HG03439 (cell line): ENCODE measurements around the gene TMEM239.
"Not testable (repeated sequence)": the region's sequence is repeated elsewhere in the genome, so short reads cannot be mapped to it uniquely, and the experiment has no call there.

Experiments
- ATAC-seq: cut with Tn5 transposase; IDR thresholded peaks from one replicate; pipeline ENCODE4 v1.9.1; 2021; ENCODE audit warnings: mild to moderate bottlenecking, moderate library complexity; ENCODE audit not compliant: unreplicated experiment

The TMEM239 gene

DNA sequence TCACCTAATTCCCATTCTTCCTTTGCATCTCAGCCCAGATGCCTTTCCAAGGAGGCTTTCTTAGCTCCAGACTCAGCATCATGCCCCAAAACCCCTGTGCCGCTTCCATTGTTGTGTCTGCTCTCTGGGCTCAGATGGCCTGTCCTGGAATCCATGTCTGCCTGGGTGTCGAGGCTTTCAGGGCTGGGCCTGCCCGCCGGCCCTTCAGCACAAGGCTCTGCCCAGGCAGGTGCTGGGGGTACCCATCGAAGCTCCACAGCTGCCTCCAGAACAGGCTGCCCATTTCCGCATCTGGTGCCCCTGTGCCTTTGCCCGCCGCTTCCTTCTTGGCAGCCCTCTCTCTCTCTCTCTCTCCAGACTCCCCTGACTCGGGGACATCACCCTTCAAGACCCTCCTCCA, 16.9 kb upstream of the TMEM239 start:
- no peak for ATAC-seq

DNA sequence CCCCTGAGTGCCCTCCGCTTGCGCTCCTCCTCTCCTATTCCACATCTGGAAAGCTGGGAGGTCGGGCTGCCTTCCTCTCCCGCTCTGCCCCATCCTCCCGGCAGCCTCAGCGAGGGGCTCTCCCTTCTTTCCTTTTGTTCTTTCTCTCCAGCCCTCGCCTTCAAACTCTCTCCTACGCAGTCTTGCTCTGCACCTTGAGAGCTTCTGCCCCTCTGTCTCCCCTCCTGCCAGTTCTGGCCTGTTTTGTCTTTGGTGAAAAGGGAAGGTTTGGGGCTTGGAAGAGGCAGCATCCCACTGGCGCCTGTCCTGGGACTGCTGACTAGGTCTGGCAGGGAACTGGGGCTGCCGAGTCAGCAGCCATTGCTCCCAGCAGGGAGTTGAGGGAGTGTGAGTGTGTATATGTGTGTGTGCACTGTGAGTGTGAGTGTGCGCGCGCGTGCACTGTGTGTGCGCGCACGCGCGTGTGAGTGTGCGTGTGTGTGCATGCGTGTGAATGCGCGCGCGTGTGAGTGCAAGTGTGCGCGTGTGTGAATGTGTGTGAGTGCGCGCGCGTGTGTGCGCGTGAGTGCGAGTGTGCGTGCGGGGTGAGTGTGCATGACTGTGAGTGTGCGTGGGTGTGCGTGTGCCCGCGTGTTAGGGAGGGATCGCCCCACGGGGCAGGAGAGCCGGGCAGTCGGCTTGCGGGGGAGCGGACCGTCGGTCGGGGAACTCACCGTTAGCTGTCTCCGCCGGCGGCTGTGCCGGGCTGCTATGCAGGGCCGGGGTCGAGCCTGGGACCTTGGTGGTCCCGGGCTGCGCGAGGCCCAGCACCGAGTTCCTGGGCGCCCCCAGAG, 16.3 kb upstream of the TMEM239 start:
- no peak for ATAC-seq

DNA sequence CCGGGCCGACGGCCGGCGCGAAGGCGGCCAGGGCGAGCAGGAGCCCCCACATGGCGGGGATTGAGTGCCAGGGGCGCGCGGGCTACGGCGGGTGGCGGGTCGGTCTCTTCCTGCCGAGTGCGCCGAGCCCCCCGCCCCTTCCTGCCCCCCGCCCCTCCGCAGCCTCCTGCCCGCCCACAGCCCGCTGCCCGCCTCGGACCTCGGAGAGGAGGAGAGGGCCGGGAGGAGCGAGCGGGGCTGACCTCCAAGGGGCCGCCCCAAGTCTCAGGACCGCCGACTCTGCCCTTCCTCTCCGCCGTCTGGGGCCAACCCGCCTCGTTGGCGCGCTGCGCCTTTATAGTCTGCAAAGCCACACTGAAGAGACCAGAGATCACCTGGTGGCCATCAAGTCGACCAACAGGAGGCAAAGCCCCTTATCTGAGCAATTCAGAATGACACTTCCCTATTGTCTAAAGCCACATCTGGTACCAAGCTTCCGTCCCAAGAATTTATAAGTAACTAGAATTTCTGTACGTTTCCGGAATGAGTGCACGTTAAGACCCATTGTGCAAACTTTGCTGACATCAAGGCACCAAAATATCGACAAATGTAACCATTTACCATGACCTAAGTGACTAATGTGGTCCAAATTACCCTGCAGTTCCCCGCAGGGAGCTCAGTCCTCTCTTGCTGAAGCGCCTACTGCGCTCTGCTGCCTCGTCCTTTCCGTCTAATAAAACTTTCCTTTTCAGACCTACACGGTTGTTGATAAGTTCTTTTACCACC, 15.5 kb upstream of the TMEM239 start, which contains the start of gene CPXM1:
TSS of gene CPXM1 (minus strand) at position 107 of the 765 bp plus-strand sequence. CDS start at position 52, 55 bp downstream.
- no peak for ATAC-seq

DNA sequence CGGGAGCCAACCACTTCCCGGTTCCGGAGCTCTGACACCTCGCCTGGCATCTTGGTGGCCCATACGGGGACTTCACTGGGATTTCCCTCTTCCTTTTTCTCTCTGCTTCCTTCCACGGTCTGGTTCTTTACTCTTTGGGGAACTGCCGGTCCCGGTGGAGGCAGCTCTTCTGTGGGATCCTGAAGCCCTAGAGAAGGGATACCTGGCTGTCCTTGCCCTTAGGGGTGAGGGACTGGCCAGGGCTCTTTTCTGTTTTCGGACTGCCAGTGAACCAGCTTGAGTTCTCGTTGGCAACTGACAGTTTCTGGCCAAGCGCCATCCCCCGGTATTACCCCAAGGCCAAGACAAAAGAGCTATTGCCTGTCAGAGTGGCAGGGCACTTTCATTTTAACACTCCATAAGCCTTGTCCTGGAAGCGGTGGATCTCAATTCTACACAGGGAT, 14.9 kb upstream of the TMEM239 start:
- no peak for ATAC-seq

DNA sequence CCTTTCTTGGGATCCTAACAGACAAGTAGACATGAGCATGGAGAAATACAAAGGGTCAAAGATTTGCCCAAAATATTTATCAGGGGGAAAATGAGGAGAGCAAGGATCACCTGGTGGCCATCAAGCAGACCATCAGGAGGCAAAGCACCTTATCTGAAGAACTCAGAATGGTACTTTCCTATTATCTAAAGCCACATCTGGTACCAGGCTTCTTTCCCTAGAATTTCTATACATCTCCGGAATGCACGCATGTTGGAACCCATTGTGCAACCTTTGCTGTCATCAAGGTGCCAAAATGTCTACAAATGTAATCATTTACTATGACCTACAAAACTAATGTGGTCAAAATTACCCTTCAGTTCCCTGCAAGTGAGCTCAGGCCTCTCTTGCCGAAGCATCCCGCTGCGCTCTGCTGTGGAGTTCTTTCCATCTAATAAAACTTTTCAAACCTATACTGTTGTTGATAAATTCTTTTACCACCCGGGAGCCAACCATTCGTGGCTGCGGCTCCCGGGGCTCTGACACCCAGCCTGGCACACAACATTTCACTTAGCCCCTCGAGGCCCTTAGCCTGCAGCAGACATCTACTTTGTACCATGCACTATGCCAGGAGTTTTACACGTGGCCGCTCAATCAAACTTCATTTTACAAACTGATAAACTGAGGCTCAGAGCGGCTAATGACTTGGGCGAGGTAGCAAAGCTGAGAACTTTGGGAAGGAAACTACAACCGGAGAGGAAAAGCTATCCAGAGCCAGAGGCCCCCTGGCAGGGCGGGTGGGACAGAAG, 11.9 kb upstream of the TMEM239 start:
- ATAC-seq = no peak

DNA sequence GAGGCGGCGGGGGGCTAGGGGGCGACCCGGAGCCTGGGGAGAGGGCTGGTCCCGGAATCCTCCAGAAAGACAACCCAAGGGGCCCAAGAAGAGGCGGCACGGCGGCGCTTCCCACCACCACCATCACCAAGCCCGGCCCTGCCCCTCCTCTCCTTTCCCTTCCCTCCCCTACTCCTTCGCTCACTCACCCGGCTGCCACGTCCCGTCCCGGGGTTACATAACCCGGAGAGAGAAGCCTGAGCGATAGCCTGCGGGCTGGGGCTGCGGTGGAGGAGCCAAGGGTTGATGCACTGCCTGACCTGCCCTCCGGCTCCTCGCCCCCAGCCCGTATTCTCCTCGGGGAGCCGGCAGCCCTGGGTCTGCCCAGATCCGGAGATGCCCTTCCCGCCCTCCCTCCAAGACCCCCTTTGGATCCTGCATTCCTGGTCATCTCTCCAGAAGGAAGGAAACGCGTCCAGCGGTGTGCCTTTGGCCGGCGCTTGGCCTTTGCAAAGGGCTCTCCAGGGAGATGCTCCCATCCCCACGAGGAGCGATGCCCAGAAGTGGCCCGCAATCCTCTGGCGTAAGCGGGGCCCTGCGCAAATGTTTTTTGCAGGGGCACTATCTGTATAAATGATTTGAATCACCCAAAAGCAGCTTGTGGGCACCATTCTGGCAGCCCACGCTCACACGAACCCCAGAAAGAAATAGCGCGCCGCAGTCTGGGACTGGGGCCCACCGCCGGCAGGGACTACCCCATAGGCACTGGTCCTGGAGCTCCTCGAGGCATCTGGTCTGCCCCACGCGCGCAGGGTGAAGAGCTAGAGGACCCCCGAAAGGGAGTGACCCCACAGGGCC, 11.1 kb upstream of the TMEM239 start:
- ATAC-seq = no peak

DNA sequence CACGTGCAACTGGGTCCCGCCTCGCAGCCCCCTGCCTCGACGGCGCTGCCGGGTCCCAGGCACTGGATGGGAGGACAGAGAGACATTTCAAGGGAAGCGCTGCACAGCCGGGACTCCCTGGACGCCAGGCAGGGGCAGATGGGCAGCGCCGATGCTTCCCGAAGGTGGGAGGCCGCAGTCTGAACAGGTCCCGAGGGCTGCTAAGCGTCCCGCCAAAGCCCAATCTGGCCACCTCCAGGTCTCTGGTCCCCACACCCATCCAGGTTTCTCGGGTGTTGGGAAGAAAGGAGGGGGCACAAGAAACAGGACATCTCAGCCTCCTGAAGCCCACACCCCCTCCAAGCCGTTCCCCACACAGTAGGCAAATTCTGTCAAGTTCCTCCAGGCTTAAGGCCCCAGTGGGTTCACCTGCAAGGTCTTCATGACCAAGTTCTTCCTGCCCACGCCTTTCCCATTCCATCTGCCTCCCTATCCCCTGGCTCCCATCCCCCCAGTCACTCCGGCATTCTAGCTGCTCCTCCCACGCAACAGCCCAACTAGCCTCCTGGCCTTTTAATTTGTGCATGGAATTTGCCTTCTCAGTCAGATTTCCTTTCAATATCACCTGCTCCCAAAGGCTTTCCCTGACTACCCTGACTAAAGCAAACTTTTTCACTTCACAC, 10.3 kb upstream of the TMEM239 start:
- no peak for ATAC-seq

DNA sequence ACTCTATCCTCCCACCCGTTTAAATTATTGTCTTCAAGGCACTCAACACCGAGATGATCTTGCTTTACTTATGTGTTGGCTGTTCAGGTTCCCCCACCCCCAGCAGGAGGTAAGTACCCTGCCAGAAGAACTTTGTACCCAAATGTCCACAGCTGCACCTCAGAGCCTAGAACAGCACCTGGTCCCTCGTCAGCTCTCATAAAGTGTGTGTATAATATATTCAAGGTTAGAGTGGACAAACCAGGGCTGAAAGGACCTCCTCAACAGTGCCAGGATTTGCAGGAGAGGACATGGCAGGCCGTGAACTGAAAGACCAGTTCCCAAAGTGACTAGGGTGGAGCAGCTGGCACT, 9.8 kb upstream of the TMEM239 start:
- ATAC-seq = no peak

DNA sequence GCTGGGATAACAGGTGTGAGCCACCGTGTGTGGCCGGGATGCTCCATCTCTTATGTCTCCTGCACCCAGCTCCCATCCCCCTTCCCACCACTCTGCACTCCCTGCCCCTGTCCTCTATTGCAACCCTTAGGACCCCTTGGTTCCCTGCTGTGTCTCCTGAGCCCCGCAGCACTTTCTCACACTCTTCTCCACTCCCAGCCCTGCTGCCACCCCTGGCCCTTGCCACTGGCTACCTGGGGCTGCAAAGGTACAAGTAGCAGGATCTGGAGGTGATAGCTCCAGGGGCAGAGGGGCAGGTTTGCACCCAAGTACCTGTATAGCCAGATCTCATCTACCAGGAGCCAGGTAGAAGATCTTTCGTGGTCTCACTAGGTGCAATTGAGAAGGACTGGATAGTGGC, 9.1 kb upstream of the TMEM239 start:
- ATAC-seq = no peak

DNA sequence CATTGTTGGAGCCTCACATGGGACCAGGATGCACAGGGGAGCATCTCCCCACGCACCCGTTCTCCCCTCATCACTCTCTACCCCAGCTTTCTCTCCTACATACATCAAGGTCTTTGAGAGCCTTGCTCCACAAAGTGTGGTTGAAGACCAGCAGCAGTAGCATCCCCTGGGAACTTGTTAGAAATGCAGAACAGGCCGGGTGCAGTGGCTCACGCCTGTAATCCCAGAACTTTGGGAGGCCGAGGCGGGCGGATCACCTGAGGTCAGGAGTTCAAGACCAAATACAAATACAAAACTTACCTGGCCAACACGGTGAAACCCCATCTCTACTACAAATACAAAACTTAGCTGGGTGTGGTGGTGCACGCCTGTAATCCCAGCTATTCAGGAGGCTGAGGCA, 8.2 kb upstream of the TMEM239 start:
- ATAC-seq = not testable (repeated sequence)

DNA sequence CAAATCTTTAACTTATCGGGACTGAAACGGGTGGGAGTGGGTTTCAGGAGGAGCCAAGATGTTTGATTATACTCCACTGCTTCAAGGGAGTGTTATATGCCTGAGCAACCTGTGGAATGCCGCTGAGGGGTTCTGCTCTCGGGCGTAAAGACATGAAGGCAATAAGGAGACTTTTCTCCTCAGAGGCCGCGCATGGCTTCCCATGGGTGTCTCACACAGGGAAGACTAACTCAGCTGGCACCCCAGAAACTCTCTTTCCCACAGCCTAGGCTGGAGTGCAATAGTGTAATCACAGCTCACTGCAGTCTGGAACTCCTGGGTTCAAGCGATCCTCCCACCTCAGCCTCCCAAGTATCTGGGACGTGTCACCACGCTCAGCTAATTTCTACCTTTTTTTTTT, 6.5 kb upstream of the TMEM239 start:
- no peak for ATAC-seq

DNA sequence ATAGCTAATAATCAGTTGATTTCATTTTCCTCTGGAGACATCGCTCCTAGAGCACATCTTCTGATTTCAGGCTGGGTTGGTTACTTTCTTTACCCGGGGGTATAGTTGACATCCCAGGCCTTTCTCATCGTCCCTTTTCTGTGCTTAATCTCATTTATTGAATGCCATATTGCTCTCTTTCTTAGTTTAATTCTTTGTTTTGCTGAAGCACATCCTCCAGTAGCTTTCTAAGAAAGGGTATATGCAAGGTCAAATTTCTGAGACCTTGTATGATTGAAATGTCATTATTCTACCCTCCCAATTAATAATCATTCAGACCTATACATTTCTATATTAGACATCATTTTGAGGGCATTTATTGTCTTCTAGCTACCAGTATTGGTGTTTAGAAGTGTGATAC, 4.0 kb upstream of the TMEM239 start:
- ATAC-seq = no peak

DNA sequence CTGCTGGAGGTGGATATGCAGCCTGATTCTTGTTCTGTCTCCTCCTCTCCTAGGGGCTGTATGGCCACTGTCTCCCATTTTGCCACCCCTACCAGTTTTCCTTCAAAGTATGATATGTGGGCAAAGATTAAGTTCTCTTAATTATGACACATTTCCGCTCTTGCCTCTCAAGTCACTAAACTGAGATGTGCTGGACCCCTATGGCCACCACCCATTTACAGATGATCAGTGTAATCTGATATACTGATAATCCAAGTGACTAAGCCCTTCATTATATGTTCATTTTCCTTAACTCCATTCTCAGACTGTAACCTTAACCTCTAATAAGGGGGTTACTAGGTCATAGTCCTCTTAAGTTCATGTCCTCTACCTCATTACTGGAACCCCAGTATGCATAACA, 2.1 kb upstream of the TMEM239 start:
- no peak for ATAC-seq

DNA sequence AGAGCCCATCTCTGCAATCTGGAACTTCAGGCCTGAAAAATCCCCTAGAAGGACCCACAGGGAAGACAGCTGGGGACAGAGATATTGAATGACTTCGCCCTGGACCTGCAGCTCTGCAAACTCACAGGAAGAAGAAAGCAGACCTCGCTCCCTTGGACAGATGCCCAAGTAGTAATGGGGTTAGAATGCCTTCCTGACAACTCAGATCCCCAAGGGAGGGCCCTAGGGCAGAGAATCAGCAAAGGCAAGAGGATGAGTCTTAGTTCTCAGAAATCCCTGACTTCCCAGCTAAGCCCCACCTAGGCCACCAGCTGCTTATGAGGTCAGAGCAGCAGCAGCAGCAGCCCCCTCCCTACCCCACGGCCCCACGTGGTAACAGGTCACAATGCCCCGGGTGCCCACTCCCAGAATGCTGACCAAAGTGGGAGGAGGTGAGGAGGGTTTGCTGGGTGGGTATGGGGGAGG, 1.5 kb upstream of the TMEM239 start, which contains the start of gene C20orf141:
TSS of gene C20orf141 (plus strand) at position 401 of the 465 bp plus-strand sequence. CDS start 198 bp downstream, outside the sequence.
- ATAC-seq = no peak

DNA sequence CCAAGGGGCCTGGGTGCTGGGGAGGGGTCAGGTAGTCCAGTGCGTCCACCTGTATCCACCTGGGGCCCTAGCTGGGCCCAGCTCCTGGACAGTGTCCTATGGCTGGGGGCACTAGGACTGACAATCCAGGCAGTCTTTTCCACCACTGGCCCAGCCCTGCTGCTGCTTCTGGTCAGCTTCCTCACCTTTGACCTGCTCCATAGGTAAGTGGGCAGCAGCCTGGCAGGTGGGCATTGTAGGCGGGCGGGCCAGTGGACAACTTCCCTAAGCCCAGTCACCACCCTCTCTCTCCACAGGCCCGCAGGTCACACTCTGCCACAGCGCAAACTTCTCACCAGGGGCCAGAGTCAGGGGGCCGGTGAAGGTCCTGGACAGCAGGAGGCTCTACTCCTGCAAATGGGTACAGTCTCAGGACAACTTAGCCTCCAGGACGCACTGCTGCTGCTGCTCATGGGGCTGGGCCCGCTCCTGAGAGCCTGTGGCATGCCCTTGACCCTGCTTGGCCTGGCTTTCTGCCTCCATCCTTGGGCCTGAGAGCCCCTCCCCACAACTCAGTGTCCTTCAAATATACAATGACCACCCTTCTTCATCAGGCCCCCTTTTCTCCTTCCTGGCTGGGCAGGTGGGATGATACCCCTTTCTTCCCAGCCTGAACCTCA, 793 bp upstream of the TMEM239 start:
- no peak for ATAC-seq

DNA sequence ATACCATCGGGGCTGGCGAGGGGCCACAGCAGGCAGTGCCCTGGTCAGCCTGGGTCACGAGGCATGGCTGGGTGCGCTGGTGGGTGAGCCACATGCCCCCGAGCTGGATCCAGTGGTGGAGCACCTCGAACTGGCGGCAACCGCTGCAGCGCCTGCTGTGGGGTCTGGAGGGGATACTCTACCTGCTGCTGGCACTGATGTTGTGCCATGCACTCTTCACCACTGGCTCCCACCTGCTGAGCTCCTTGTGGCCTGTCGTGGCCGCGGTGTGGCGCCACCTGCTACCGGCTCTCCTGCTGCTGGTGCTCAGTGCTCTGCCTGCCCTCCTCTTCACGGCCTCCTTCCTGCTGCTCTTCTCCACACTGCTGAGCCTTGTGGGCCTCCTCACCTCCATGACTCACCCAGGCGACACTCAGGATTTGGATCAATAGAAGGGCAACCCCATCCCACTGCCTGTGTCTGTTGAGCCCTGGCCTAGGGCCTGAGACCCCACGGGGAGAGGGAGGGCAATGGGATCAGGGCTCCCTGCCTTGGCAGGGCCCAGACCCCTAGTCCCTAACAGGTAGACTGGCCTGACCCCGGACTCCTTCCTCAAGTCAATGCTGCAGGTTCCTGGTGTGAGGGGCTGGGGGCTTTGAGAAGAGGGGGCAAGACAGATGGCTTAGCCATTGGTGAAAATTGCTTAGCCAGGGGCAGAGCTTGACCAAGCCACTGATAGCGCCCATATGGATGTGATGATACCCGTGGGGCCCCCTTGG, 598 bp downstream of the TMEM239 start:
- ATAC-seq = no peak

DNA sequence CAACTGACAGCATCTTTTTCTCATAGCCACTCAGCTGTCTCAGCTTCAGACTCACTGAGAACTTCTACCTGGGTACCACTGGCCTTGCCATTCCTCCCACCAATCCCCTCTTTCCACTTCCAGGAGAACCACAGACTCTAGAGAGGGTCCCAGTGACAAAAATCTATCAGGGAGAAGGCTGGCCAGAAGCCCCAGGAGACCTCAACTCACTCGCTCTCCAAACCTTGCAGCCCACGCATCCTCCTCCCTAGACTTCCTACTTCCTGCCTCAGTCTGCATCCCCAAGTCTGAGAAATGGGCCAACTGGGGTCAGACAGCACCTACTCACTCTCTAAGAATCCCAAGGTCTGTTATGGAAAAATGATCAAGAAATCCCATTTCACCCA, 1.2 kb downstream of the TMEM239 start:
- ATAC-seq = no peak

DNA sequence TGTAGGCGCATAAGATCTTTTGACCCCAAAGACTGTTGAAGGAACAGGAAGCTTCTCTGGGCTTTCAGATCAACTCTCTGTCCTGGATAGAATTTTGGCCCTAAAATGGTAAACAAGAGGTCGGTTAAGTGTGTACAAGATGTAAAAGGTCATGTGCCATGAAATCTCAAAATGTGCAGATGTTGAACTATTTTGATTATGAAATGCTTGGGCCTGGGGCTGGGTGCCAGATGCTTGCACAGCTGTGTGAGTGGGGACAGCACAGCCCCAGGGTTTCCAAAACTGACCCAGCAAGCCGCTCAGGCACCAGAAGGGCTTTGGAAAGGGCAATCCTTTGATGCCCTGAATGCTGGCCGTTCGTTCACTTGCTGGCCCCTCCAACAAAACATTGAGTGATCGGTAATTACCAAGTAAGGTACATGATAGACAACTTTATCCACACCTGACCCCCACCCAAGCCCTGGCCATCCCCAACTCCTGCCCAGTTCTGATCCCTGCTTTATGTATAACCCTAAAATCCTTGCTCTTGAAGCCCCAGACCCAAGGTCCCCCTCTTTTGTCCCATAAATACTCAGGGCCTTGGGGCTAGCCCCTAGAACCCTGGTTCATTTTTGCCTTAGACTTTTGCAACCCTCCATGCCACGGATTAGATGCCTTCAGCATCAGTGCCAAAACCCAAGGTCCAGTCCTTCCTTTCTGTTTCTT, 1.9 kb downstream of the TMEM239 start:
- ATAC-seq = no peak
